ENCODE results near the gene FHIT. TPM values are rescaled to one million over a fixed set of nuclear protein-coding genes. Genes with fewer than 3 reads are reported as not detected.

Gene FHIT
- total RNA-seq, 2 experiments from 2014 or later: 86.0 to 90.6 TPM

DNA sequence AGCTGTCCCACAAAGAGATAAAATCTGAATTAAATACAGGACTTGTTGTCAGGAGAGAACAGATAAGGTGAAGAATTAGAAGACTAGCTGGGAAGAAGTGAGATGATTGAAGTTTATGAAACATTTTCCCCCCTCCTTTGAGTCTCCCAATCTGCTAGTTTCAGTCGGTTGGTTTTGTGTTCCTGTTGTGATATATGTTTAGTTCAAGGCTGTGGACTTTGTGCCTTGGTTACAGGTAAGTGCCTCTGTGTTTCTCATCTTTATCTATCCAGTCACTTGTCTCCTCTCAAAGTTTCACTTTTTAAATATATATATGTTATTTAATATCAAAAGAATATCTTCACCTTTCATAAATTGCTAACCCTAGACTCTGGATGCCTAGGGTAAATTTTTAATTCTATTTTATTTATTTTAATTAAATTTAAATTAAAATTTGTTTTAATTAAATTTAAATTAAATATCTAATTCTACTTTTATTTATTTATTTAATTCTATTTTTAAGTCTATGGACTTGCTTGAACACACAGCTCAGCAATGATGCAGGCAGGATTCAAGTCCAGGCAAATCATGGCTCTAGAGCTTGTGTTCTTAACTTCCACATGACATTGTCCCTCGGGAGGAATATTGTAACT, 190.0 kb downstream of the FHIT start:
- intact Hi-C loops (cut with DNase I, micrococcal nuclease): no loop called here
- no peak for DNase-seq
- H3K27me3 ChIP-seq (ENCODE audit: control insufficient read depth in 1 of 2, insufficient read depth in 2 of 2, low read length in 2 of 2): no peaks in the 10 kb centered on the region

GRCh38 chr3:61060411-61060861, 190.8 kb downstream of the FHIT start:
- Histone ChIP-seq H3K27me3 (ENCODE audit: control insufficient read depth in 1 of 2, insufficient read depth in 2 of 2, low read length in 2 of 2) (no peaks in the 10 kb centered on the region), H3K4me1 (ENCODE audit: insufficient read depth, low read length) (no peaks in the 10 kb centered on the region), H3K9me3 (ENCODE audit: control insufficient read depth in 1 of 2, insufficient read depth in 1 of 2, low read length in 2 of 2) (no peaks in the 10 kb centered on the region), H3K36me3 (ENCODE audit: insufficient read depth, low read length) (no peaks in the 10 kb centered on the region), H3K27ac (ENCODE audit: low read depth in 1 of 2, low read length in 2 of 2) (no peak overlapping the region), H3K4me3 (ENCODE audit: low read length) (no peak overlapping the region)
- Mint-ChIP-seq H3K4me3 (no peak overlapping the region), H3K27me3 (no peaks in the 10 kb centered on the region), H3K27ac (no peak overlapping the region), H3K9me3 (no peaks in the 10 kb centered on the region), H3K4me1 (ENCODE audit: low read depth) (no peaks in the 10 kb centered on the region), H3K36me3 (ENCODE audit: low read depth) (no peaks in the 10 kb centered on the region)
- TF ChIP-seq CTCF (IDR thresholded peaks at IDR 0.05): no peak
- no peak for DNase-seq
- CTCF ChIA-PET: no interaction called here
- ATAC-seq (ENCODE audit: poor library complexity): no peak
- intact Hi-C loops (cut with DNase I, micrococcal nuclease): no loop called here
- POLR2A ChIA-PET: no interaction called here

More for the DNA sequence above, 190.0 kb downstream of the FHIT start:
- H3K4me1 ChIP-seq (ENCODE audit: insufficient read depth, low read length): no peaks in the 10 kb centered on the region
- no peaks in the 10 kb centered on the region for H3K9me3 ChIP-seq (ENCODE audit: control insufficient read depth in 1 of 2, insufficient read depth in 1 of 2, low read length in 2 of 2)
- no peaks in the 10 kb centered on the region for H3K36me3 ChIP-seq (ENCODE audit: insufficient read depth, low read length)
- Mint-ChIP-seq H3K27ac (no peak overlapping the region), H3K9me3 (no peaks in the 10 kb centered on the region), H3K4me1 (ENCODE audit: low read depth) (no peaks in the 10 kb centered on the region), H3K4me3 (no peak overlapping the region), H3K36me3 (ENCODE audit: low read depth) (no peaks in the 10 kb centered on the region), H3K27me3 (no peaks in the 10 kb centered on the region)
- H3K4me3 ChIP-seq (ENCODE audit: low read length): no peak overlapping the region
- no peak for ATAC-seq (ENCODE audit: poor library complexity)
- ChIA-PET POLR2A (no interaction called here), CTCF (no interaction called here)
- no peak for TF ChIP-seq CTCF (IDR thresholded peaks at IDR 0.05)
- H3K27ac ChIP-seq (ENCODE audit: low read depth in 1 of 2, low read length in 2 of 2): no peak overlapping the region

GRCh38 chr3:61058836-61059235, 192.4 kb downstream of the FHIT start:
- H3K27me3 ChIP-seq (ENCODE audit: control insufficient read depth in 1 of 2, insufficient read depth in 2 of 2, low read length in 2 of 2): no peaks in the 10 kb centered on the region
- no peak overlapping the region for H3K27ac ChIP-seq (ENCODE audit: low read depth in 1 of 2, low read length in 2 of 2)
- H3K4me1 ChIP-seq (ENCODE audit: insufficient read depth, low read length): no peaks in the 10 kb centered on the region
- Mint-ChIP-seq H3K4me3 (no peak overlapping the region), H3K27ac (no peak overlapping the region), H3K36me3 (ENCODE audit: low read depth) (no peaks in the 10 kb centered on the region), H3K27me3 (no peaks in the 10 kb centered on the region), H3K9me3 (no peaks in the 10 kb centered on the region), H3K4me1 (ENCODE audit: low read depth) (no peaks in the 10 kb centered on the region)
- no peak overlapping the region for H3K4me3 ChIP-seq (ENCODE audit: low read length)
- intact Hi-C loops (cut with DNase I, micrococcal nuclease): no loop called here
- DNase-seq: no peak
- no peaks in the 10 kb centered on the region for H3K9me3 ChIP-seq (ENCODE audit: control insufficient read depth in 1 of 2, insufficient read depth in 1 of 2, low read length in 2 of 2)
- no peak for TF ChIP-seq CTCF (IDR thresholded peaks at IDR 0.05)
- H3K36me3 ChIP-seq (ENCODE audit: insufficient read depth, low read length): no peaks in the 10 kb centered on the region
- CTCF ChIA-PET: no interaction called here
- no peak for ATAC-seq (ENCODE audit: poor library complexity)
- POLR2A ChIA-PET: no interaction called here

Measured in CD4-positive, alpha-beta T cell (primary cell).